ENCODE results near the gene DPP7.
A peak's percentile ranks its signal among the peaks of the same experiment; 100 is the strongest.

Gene DPP7

DNA sequence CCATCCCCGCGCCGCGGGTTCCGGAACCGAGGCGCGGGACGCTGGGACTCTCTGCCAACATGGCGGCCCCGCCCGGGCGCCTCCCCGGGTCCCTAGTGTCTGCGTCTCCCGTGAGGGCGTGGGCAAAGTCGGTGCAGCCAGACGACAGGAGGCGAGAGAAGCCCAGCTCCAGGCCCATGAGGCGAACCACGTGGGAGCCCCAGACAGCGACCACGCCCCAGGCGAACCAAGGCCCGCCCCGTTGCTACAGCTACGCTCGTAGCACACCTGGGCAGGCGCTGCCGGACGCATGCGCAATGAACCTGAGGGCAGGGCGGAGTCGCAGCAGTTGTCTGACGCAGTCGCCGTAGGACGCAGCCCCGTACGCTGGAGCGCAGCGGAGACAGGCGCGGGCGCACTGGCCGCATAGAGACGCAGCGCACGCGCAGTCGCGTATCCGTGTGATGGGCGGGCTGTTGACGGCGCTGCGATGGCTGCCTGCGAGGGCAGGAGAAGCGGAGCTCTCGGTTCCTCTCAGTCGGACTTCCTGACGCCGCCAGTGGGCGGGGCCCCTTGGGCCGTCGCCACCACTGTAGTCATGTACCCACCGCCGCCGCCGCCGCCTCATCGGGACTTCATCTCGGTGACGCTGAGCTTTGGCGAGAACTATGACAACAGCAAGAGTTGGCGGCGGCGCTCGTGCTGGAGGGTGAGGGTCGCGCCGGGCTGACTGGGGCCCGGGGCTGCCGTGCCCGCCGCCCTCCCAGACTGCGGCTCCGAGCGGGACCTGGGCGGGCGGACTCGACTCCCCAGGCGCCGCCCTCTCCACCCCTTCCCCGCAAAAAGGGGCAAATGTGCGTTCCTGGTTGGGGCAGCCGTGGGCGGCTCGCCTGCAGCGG lies 27.8 kb downstream of the DPP7 start, which contains the start of gene MAN1B1:
Gene MAN1B1 (plus strand): TSS at position 455 of the 878 bp plus-strand sequence. CDS start 15 bp downstream, at position 470.
- peak; percentile 99 for DNase-seq

DNA sequence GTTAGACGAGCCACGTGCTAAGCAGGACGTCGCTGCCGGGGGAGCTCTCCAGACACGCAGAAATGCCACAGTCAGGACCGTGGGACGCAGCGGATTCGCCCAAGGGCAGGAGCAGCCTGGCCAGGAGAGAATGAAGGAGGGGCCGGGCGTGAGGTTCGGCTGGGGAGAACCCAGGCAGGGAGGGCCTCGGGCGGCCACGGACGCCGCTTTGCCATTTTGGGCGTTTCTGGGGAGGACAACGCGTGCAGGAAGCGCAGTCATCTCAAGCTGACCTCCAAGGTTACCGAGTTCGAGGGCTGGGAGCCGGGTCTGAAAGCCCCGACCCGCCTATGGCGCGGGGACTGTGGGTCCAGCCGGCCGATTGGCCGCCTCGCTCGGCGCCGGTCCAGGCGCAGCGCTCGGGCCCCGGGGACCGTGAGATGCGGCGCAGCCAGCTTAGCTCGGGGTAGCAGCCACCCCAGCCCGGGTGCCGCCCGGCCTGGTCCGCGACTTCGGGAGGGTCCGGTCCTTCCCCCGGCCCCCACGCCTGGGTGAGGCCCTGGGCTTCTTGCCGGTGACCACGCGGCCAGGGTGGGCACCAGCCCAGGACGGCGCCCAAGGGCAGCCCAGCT lies 28.5 kb downstream of the DPP7 start:
- DNase-seq, result no peak

DNA sequence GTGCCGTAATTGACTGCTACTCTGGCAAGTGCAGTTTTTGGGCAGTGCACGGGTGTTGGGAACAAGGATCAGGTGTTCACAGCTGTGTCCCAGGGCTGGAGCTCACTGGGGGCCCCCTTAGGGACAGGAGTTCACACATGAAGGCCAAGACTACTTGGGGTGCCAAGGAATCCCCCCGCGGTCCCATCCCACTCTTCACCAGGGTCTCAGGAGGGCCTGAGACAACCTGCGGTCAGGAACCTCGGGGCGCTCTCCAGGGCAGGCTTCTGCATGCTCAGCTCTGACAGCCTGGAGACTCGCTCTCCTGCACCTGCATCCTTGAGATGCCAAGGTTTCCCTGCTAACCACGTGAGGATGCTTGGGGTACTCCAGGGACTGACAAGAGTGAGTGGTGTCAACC lies 30.0 kb downstream of the DPP7 start:
- no peak for DNase-seq

DNA sequence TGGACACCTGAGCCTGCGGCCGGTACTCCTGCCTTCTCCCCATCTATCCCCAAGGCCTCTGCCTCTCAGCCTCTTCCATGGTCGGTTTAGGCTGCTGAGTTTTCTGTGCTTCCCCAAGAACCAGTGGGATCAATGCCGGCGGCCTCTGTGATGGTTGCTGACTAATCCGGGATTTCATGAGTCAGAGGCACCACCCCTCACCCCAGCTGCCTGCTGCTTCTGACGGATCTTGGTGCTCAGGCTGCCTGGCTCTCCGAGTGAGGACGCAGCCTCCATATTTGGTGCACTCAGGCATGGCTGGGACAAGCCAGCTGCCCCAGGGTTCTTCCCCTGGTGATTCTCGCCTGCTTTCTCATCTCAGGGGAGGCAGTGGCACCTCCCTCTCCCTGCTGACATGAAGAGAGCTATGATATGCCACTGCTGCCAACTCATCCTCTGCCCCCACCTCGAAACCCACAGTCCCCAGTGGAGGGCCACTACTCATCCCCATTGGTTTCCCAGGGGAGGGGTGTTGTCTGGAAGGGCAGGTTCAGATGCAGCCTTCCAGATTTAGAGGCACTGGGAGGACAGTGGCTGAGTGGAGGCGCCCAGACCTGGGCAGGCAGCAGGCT lies 31.0 kb downstream of the DPP7 start:
- no peak for DNase-seq

DNA sequence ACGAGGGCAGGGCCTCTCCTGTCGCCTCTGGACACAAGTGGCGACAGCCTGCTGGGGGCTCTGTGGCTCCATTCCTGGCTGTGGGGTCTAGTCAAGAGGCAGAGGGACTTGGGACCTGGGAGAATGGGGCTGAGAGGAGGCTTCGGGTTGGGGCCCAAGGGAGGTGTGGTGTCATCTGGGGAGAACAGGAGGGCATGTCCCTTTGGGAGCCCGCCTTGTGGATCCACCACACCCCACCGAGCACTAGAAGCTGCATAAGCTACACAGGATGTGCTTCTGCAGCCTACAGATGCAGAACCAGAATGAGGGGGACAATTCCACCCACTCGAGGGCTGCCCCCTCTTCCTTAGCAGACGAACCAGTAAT lies 31.6 kb downstream of the DPP7 start:
- no peak for DNase-seq

DNA sequence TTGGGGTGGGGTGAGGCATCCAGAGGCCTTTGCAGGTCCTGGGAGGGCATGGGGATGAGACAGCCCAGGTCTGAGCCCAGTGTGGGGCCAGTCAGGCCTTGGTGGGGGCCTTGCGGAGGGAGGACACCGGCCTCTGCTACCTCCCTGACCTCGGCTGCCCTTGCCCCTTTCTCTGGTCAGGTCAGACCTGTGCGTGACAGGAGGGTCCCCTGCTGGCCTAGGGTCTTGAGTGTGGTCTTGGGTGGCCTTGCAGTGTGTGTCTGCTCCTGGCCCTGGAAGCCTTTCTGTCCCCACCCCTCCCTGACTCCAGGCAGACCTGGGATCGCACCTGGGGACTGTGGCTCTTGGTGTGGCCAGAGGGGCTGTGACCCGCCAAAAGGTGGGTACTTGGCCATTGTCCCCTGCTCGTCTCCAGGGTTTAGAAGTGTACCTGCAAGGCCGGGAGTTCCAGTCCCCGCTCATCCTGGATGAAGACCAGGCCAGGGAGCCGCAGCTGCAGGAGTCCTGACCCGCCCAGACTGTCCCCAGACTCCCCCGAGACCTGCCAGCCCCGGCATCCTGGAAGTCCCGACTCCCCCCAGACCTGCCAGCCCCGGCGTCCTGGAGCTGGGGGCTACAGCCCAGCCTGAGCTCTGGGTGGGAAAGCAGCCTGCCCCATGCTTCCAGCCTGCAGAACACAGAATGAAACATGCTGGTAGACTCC lies 32.2 kb downstream of the DPP7 start:
- DNase-seq, result no peak

DNA sequence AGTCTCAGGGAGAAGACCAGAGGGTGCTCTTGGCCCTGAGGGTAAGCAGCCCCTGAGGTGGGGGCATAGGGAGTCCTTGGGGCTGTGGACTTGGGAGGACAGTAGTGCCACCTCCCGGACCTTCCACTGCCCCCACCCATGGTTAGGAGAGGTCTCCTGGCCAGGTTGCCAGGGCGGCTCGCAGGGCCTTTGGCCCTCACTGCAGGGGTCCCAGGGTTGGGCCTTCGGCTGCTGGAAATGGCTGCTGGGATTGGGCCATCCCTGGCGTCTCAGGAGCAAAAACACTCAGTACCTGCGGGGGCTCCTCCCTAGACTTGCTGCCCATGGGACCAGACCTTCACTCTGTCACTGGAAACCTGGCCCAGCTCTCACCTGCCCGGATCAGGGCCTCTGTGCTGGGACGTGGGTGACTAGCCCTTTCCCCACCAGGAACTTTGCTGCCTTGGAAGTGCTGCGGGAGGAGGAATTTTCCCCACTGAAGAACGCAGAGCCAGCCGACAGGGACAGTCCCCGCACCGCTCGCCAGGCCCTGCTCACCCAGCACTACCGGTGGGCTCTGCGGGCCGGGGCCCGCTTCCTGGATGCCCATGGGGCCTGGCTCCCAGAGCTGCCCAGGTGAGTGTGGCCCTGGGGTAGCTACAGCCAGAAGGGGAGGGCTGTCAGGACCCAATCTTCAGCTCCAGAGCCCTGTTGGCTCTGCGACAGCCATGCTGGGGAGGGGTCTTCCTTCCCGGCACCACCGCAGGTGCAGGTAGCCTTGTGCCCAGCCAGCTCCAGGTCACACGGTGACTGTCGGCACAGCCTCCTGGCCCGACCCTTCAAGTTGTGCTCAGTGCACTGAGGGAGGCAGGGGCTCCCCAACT lies 34.0 kb downstream of the DPP7 start:
- no peak for DNase-seq

DNA sequence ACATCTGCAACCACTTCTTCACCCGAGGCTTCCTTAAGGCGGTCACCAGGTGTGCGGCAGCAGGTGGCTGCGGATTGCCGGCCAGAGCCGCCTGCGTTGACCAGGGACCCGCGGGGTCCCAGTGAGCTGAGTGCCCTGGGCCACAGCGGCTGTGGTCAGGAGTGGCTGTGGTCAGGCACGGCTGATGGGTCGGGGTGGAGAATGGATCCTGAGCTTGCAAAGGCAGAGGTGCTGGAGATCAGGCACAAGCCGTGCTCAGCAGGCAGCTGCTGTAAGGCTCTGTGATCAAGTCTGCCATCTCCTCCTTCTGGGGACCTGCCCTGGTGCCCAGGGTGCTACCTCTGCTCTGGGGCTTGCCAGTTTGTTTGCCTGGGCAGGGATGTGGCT lies 35.1 kb downstream of the DPP7 start:
- no peak for DNase-seq

DNA sequence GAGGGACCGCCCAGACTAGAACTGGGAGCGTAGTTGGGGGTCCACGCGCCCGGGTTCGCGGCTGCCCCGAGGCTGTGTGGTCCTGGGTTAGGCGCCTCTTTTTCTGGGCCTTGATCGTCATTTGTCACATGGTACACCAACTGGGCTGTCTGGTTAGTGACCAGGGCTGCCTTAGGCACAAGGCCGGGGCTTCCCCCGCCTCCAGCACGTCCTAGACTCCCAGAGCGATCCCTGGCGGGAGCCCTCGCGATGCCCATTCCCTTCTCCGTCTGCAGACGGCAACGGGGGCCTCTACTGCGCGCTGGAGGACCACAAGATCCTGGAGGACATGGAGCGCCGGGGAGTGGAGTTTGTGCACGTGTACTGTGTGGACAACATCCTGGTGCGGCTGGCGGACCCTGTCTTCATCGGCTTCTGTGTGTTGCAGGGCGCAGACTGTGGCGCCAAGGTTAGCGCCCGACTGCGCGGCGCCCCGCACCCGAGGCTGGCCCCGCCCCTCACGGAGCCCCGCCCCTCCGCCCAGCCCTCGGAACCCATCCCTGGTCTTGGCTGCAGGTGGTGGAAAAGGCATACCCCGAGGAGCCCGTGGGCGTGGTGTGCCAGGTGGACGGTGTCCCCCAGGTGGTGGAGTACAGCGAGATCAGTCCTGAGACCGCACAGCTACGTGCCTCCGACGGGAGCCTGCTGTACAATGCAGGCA lies 35.7 kb downstream of the DPP7 start:
- no peak for DNase-seq

DNA sequence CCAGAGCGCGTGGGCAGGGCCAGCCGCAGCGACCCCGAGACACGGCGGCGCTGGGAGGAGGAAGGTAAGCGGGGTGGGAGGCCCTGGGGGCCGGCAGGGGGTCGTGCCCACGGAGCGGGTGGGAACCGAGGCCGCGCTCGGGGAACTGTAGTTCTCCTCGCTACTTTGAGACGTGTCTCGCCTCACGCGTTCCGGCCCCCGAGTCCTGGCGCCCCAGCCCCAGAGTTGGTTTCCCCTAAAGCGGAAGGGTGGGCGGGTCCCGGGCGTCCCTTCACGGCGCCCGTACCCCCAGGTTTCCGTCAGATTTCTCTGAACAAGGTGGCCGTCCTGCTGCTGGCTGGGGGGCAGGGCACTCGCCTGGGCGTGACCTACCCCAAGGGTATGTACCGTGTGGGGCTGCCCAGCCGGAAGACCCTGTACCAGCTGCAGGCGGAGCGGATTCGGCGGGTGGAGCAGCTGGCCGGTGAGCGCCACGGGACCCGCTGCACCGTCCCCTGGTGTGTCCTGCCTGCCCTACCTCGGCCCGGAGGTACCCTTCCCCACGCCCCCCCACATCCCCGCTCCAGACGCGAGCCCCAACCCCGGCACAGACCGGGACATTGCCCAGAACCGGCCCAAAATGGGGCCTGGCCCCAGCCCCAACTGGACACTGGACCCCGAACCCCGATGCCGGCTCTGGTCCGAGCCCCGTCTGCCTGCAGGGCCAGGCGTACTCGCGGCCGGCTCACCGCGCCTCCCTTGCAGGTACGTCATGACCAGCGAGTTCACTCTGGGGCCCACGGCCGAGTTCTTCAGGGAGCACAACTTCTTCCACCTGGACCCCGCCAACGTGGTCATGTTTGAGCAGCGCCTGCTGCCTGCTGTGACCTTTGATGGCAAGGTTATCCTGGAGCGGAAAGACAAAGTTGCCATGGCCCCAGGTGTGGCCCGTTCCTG lies 36.5 kb downstream of the DPP7 start:
- DNase-seq, result no peak

DNA sequence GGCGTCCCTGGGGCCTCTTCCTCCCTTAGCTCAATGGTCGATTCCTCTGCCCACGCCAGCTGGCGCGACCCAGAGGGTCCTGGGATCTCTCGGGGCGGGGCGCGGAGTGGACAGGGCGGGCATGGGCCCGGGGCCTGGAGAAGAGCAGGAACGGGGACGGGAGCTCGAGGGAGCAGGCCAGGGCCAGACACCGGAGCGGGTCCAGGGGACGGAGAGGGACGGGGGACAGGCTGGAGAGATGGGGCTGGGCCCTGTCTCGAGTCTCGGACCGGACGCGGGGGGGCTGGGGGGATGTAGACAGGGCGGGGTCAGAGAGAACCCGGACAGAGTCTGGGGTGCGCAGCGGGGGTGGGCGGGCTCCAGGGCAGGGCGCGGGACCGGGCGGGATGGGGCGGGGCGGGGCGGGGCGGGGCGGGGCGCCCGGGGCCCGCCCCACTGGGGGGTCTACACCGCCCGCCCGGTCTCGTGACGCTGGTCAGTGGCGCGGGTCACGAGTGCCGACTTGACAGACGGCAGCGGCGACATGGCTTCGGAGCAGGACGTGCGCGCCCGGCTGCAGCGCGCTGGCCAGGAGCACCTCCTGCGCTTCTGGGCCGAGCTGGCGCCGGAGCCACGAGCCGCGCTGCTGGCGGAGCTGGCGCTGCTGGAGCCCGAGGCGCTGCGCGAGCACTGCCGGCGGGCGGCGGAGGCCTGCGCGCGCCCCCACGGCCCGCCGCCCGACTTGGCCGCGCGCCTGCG lies 37.4 kb downstream of the DPP7 start, which contains the start of gene UAP1L1:
Gene UAP1L1 (plus strand): TSS at position 508 of the 738 bp plus-strand sequence. CDS start 16 bp downstream, at position 524.
- peak; percentile 21 for DNase-seq

DNA sequence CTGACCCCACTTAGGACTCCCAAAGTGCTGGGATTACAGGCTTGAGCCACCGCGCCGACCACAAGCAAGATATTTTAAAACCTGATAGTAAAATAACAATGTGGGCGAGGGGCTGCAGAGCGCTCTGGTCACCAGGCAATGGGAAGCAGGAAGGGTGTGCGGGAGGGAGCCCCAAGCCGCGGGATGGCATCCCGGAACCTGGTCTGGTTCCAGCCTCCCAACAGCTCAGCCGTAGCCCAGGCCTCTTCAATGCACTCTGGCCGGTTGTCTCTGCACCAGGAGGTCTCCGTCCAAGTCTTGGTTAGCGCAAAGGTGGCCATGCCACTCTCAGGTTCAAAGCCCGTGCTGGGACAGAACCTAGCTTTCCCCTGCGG lies 37.9 kb downstream of the DPP7 start:
- no peak for DNase-seq

DNA sequence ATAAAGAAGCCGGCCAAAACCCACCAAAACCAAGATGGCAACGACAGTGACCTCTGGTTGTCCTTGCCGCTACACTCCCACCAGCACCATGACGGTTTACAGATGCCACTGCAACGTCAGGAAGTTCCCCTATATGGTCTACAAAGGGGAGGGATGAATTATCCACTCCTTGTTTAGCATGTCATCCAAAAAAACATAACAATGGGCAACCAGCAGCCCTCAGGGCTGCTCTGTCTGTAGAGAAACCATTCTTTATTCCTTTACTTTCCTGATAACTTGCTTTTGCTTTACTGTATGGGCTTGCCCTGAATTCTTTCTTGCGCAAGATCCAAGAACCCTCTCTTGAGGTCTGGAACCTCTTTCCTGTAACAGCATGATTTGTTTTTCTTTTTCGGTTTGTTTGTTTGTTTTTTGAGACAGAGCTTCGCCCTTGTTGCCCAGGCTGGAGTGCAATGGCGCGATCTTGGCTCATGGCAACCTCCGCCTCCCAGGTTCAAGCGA lies 39.2 kb downstream of the DPP7 start:
- no peak for DNase-seq

DNA sequence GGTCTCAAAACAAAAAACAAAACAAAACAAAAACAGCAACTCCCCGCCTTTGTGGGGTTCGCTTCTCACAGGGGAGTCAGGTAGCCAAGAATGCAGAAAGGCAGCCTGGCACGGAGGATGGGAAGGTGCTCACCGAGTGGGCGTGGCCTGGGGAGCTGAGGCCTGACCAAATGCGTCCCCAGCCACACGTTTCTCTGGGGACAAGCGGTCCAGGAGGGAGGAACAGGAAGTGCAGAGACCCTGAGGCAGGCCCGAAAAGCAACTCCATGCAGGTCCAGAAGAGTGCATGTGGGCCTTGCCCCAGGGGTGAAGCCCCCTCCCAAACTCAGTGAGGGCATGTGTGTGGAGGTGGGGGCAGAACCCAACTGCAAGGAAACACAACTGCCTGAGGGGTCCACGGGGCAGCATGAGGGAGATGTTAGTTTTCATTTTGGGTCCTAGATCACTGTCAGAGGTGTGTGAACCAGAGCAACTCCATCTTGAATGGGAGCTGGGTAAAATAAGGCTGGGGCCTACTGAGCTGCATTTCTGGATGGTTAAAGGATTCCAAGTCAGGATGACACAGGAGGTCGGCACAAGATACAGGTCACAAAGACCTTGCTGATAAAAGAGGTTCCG lies 39.8 kb downstream of the DPP7 start:
- no peak for DNase-seq

DNA sequence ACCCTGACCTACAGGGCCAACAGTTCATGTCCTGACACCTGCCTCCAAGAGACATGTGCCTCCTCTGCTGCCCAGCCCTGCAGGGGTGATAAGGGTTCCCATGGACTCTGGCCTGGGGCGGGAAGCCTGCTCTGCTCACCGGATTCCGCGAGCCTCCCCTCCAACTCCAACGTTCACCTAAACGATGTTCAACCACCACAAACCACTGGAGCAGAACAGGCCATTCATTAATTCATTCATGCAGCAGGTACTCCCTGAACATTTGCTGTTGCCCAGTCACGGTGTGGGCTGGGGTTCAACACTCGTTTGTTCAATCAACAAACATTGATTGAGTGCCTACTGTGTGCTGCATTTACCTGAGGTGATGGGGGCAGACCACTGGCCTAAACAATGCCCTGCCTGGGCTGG lies 40.5 kb downstream of the DPP7 start:
- no peak for DNase-seq

DNA sequence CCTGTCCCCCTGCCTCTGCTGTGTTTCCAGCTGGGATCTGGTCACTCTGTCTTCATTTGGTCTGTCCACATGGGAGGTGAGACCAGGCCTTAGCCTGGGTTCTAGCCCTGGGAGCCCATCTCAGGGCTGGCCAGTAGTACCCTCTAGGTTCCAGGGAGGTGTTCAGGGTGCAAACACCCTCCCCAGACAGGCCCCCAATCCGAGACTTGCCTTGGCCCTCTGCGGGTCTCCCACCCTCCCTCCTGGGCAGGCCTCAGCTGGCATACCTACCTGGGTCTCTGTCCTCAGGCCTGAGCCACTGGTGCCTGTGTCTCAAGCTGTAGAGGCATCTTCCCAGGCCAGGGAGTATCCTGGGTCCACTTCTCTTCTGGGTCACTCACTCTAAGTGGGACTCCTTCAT lies 43.3 kb downstream of the DPP7 start:
- no peak for DNase-seq

DNA sequence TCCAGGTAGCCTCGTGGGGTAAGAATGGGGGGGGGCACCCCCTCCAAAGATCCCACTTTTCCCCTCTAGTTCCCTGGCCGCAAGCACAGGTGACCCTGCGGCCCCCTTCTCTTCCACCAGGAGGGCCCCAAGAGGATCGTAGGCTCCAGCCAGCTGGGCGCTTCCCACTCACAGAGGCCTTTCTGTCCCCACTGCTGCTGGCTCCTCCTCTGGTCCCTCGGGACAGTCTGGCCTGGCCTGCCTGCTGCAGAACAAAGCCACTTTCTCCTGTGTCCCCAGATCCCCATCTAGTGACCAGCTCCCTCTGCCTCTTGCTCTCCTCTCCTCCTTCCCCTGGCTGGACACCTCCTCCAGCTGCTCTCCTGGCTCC lies 43.6 kb downstream of the DPP7 start:
- no peak for DNase-seq

DNA sequence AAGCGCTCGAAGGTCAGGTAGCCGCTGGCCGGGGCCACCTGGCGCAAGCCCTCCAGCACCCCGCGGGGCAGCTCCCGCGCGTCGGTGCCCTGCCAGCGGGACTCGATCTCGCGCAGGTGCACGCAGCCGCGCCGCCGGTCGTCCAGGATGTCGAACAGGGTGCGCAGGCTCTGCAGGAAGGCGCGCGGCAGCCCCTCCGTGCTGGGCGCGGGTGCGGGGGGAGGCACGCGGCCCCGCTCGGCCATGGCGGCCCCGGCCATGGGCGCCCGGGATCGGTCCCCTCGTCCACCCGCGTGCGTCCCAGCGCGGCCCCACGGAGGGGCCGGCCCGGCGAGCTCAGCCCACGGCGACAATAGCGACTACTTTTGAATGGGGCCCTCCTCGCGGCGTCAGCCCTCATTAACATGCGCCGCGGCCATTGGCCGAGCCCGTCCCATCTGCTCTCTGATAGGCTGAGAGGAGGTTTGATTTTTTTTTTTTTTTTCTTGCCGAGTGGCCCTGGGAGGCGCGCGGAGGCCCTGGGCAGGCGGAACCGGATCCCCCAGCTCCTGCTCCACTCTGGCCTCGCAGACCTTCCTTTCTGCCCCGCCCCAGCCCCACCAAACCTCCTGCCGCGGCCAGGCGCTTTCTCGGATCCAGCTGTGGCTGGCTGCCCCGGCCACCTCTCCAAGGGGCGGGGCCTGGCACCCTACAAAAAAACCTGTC lies 44.2 kb downstream of the DPP7 start, which contains the start of gene SAPCD2:
Gene SAPCD2 (minus strand): TSS at position 357 of the 705 bp plus-strand sequence. CDS start 97 bp downstream, at position 260.
- DNase-seq, result peak; percentile 95

Data from NCI-H2029 (cell line).